ENCODE results near the gene CFP.

Gene CFP

GRCh38 chrX:47650164-47651042 lies 20.7 kb upstream of the CFP start, which contains the start of gene ELK1:
Gene ELK1 (minus strand): TSS chrX:47650563. CDS start chrX:47641441, 9,122 bp downstream.
- ATAC-seq (ENCODE audit: insufficient read depth, low read depth) (peak; percentile 94), DNase-seq (peak; percentile 96)
- Histone ChIP-seq H3K4me1 (ENCODE audit: insufficient read depth, low read length) (peaks cover 39% of the 10 kb centered on the region), H3K9me3 (ENCODE audit: insufficient read depth, low read length, severe bottlenecking) (no peaks in the 10 kb centered on the region), H3K9ac (ENCODE audit: low read depth, low read length) (peak within 1 kb of the TSS; percentile 72), H2AFZ (ENCODE audit: low read depth, low read length) (peak within 1 kb of the TSS; percentile 84), H3K27me3 (ENCODE audit: insufficient read depth, low read length, poor library complexity) (no peaks in the 10 kb centered on the region), H3K36me3 (ENCODE audit: insufficient read depth, low read length) (peaks cover 38% of the 10 kb centered on the region), H3K4me3 (ENCODE audit: low read depth in 1 of 2, low read length in 2 of 2) (peak within 1 kb of the TSS; percentile 39 to 76; a peak in 3 of 4 replicates), H3K79me2 (ENCODE audit: insufficient read depth, low read length) (peaks cover 41% of the 10 kb centered on the region), H3K4me2 (ENCODE audit: insufficient read depth, low read length) (peak within 1 kb of the TSS; percentile 93), H3K27ac (ENCODE audit: low read length) (peak within 1 kb of the TSS; percentile 81), H4K20me1 (ENCODE audit: insufficient read depth, low read length) (no peaks in the 10 kb centered on the region)
- TF ChIP-seq, protein P1, sequence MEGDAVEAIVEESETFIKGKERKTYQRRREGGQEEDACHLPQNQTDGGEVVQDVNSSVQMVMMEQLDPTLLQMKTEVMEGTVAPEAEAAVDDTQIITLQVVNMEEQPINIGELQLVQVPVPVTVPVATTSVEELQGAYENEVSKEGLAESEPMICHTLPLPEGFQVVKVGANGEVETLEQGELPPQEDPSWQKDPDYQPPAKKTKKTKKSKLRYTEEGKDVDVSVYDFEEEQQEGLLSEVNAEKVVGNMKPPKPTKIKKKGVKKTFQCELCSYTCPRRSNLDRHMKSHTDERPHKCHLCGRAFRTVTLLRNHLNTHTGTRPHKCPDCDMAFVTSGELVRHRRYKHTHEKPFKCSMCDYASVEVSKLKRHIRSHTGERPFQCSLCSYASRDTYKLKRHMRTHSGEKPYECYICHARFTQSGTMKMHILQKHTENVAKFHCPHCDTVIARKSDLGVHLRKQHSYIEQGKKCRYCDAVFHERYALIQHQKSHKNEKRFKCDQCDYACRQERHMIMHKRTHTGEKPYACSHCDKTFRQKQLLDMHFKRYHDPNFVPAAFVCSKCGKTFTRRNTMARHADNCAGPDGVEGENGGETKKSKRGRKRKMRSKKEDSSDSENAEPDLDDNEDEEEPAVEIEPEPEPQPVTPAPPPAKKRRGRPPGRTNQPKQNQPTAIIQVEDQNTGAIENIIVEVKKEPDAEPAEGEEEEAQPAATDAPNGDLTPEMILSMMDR (IDR thresholded peaks at IDR 0.05; ENCODE audit: borderline replicate concordance, extremely low read depth, low read length, poor library complexity, severe bottlenecking) = peak; percentile 11
- TF ChIP-seq EZH2 (IDR thresholded peaks at IDR 0.05; ENCODE audit: borderline replicate concordance, low read depth, low read length, severe bottlenecking) = no peak

GRCh38 chrX:47649781-47650163 lies 20.0 kb upstream of the CFP start:
- peak overlapping the region; percentile 28 to 76; a peak in 3 of 4 replicates for H3K4me3 ChIP-seq (ENCODE audit: low read depth in 1 of 2, low read length in 2 of 2)
- H3K36me3 ChIP-seq (ENCODE audit: insufficient read depth, low read length) = peaks cover 37% of the 10 kb centered on the region
- peaks cover 39% of the 10 kb centered on the region for H3K4me1 ChIP-seq (ENCODE audit: insufficient read depth, low read length)
- no peaks in the 10 kb centered on the region for H3K9me3 ChIP-seq (ENCODE audit: insufficient read depth, low read length, severe bottlenecking)
- H3K9ac ChIP-seq (ENCODE audit: low read depth, low read length) = peak overlapping the region; percentile 72
- peak overlapping the region; percentile 86 for H3K4me2 ChIP-seq (ENCODE audit: insufficient read depth, low read length)
- H3K79me2 ChIP-seq (ENCODE audit: insufficient read depth, low read length) = peaks cover 44% of the 10 kb centered on the region
- peak overlapping the region; percentile 84; the same call in 1 of the 2 replicates for H2AFZ ChIP-seq (ENCODE audit: low read depth, low read length)
- H3K27ac ChIP-seq (ENCODE audit: low read length) = peak overlapping the region; percentile 81
- DNase-seq (no peak), ATAC-seq (ENCODE audit: insufficient read depth, low read depth) (no peak)
- H3K27me3 ChIP-seq (ENCODE audit: insufficient read depth, low read length, poor library complexity) = no peaks in the 10 kb centered on the region
- no peak for TF ChIP-seq EZH2 (IDR thresholded peaks at IDR 0.05; ENCODE audit: borderline replicate concordance, low read depth, low read length, severe bottlenecking)
- TF ChIP-seq, protein P1 (IDR thresholded peaks at IDR 0.05; ENCODE audit: borderline replicate concordance, extremely low read depth, low read length, poor library complexity, severe bottlenecking) = no peak
- no peaks in the 10 kb centered on the region for H4K20me1 ChIP-seq (ENCODE audit: insufficient read depth, low read length)

DNA sequence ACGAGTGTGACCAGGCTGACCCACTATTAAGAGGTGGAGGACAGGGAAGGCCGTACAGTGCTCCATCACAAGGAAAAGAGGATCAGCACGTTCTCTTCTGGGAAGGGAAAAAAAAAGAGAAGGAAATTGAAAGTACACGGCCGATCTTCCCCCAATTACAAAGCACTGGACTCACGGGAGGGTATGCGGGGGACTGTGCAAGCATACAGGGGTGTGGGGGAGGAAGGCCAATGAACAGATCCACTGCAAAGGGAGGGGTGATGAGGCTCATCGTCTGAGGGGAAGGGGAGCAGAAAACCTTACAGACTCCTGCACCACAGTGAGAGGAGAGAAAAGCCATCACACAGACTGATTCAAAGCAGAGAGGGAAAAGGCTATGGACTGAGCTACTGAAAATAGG lies 19.5 kb upstream of the CFP start:
- no peaks in the 10 kb centered on the region for H3K9me3 ChIP-seq (ENCODE audit: insufficient read depth, low read length, severe bottlenecking)
- DNase-seq = no peak
- H3K79me2 ChIP-seq (ENCODE audit: insufficient read depth, low read length) = peaks cover 48% of the 10 kb centered on the region
- peak overlapping the region; percentile 28 to 76; a peak in 3 of 4 replicates for H3K4me3 ChIP-seq (ENCODE audit: low read depth in 1 of 2, low read length in 2 of 2)
- no peaks in the 10 kb centered on the region for H4K20me1 ChIP-seq (ENCODE audit: insufficient read depth, low read length)
- no peak for TF ChIP-seq EZH2 (IDR thresholded peaks at IDR 0.05; ENCODE audit: borderline replicate concordance, low read depth, low read length, severe bottlenecking)
- TF ChIP-seq, protein P1 (IDR thresholded peaks at IDR 0.05; ENCODE audit: borderline replicate concordance, extremely low read depth, low read length, poor library complexity, severe bottlenecking) = no peak
- peak overlapping the region; percentile 72 for H3K9ac ChIP-seq (ENCODE audit: low read depth, low read length)
- peaks cover 39% of the 10 kb centered on the region for H3K4me1 ChIP-seq (ENCODE audit: insufficient read depth, low read length)
- peak overlapping the region; percentile 67 for H3K27ac ChIP-seq (ENCODE audit: low read length)
- no peak for ATAC-seq (ENCODE audit: insufficient read depth, low read depth)
- no peaks in the 10 kb centered on the region for H3K27me3 ChIP-seq (ENCODE audit: insufficient read depth, low read length, poor library complexity)
- H2AFZ ChIP-seq (ENCODE audit: low read depth, low read length) = no peak overlapping the region
- peaks cover 42% of the 10 kb centered on the region for H3K36me3 ChIP-seq (ENCODE audit: insufficient read depth, low read length)
- peak overlapping the region; percentile 86 for H3K4me2 ChIP-seq (ENCODE audit: insufficient read depth, low read length)
